Transverse colon (tissue), 4 donors: ENCODE data around the gene CP. TPM values are rescaled to one million over a fixed set of nuclear protein-coding genes. Genes with fewer than 3 reads are reported as not detected.

Source experiments
- DNase-seq: peaks from one replicate; pipeline ENCODE4 v3.0.0-alpha.2; 2019
- H3K27ac ChIP-seq, 4 donors: fragments of 200-600 bp; sonication (generic); 2 replicates each; pipeline ENCODE4 v1.5.1; 2016 to 2018; ENCODE audit warnings: inconsistent platforms in 4 of 4
- H3K27me3 ChIP-seq: fragments of 200-600 bp; sonication (generic); 2 replicates; pipeline ENCODE4 v1.5.1; 2017; ENCODE audit warnings: inconsistent platforms
- H3K36me3 ChIP-seq, 4 donors: fragments of 200-600 bp; sonication (generic); 2 replicates each; pipeline ENCODE4 v1.5.1; 2017 to 2019; ENCODE audit warnings: inconsistent platforms in 4 of 4
- H3K4me1 ChIP-seq, 4 donors: fragments of 200-600 bp; sonication (generic); 2 replicates each; pipeline ENCODE4 v1.5.1; 2017 to 2020; ENCODE audit warnings: inconsistent platforms in 4 of 4
- H3K4me3 ChIP-seq, 4 donors: fragments of 200-600 bp; sonication (generic); 1 replicate in 1 of 4; 2 replicates in 3 of 4; pipeline versions ENCODE4 v1.5.1 to v1.6.1; 2017 to 2019; ENCODE audit warnings: inconsistent platforms in 4 of 4
- H3K9me3 ChIP-seq, 2 donors: fragments of 200-600 bp; sonication (generic); 2 replicates each; pipeline ENCODE4 v1.5.1; 2017 to 2019; ENCODE audit warnings: inconsistent platforms in 2 of 2
- EP300 ChIP-seq: sonication (generic); formaldehyde crosslinking; IDR thresholded peaks from one replicate; pipeline ENCODE4 v1.6.1; 2017; ENCODE audit warnings: antibody characterized with exemption, low read depth
- POLR2A ChIP-seq: fragments of 450-650 bp; IDR thresholded peaks from one replicate; pipeline ENCODE4 v1.6.1; 2016; ENCODE audit warnings: antibody characterized with exemption, mild to moderate bottlenecking, moderate library complexity
- POLR2AphosphoS5 ChIP-seq, 3 donors: sonication (generic); formaldehyde crosslinking; IDR thresholded peaks; one replicate each; pipeline ENCODE4 v1.6.1; 2016; ENCODE audit warnings: antibody characterized with exemption in 3 of 3
- WGBS, 2 donors: methylation state at CpG; one replicate each; pipeline ENCODE4 v1.1.5; 2018; ENCODE audit warnings: low coverage in 1 of 2; 5-methylcytosine and 5-hydroxymethylcytosine counted together
- in situ Hi-C, 4 donors: fragments of 200-750 bp; cut with MboI; loops; one replicate each; pipeline versions ENCODE4 v1.15.0 to v1.15.1; 2017; ENCODE audit warnings: low sequenced_read_pairs in 3 of 4, low pct_ligation_motif_present in 1 of 4, low pct_unique_long_range_greater_than_20kb in 1 of 4
- intact Hi-C: fragments of 100-400 bp; cut with DNase I; formaldehyde crosslinking; loops from one replicate; pipeline ENCODE4 v1.15.1; 2023; ENCODE audit warnings: low total_unique reads
- total RNA-seq, 4 donors: library from RNA; depleted of rRNA; stranded (reverse); fragments of >200 nt; gene quantifications; one replicate each; pipeline ENCODE4 v1.1.0, GENCODE V29; 2016
- TF ChIP-seq, protein P1 (sequence below), 5 experiments: fragments of 200-600 bp in 3 of 5; fragments of 450-650 bp in 2 of 5; sonication (generic) in 3 of 5; IDR thresholded peaks; 1 replicate in 2 of 5; 2 replicates in 3 of 5; pipeline ENCODE4 v1.5.1; 2016 to 2017; ENCODE audit warnings: antibody characterized with exemption in 5 of 5, inconsistent platforms in 3 of 5, mild to moderate bottlenecking in 2 of 5, moderate library complexity in 1 of 5

CP gene
- total RNA-seq, 4 donors from 2014 or later: 0.80 to 19.5 (median 7.0) TPM; not detected in 1

DNA sequence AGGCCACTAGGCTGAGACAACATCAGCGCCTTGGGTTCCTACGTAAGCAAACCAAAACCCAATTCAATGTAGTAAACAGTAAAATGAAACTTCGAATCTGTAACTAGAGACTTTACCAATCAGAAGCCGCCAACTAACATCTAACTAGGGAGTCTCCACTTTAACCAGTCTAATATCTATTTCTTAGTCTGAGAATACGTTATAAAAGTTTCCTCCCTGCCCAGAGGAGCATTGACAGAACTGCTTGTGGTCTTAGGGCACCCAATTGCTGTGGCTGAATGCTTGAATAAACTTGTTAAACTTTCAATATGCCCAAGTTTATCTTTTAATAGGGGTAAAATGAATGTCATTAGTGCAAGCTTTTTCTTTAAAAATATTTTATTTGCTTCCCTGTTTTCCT is 4.3 kb downstream of the CP start:
- 81 to 82% methylated on average over 5 of the region's 5 CpGs for WGBS, 2 donors
- TF ChIP-seq EP300 (no peak), POLR2A (no peak), POLR2AphosphoS5 (IDR thresholded peaks at IDR 0.05) (no peak)
- TF ChIP-seq, protein P1, sequence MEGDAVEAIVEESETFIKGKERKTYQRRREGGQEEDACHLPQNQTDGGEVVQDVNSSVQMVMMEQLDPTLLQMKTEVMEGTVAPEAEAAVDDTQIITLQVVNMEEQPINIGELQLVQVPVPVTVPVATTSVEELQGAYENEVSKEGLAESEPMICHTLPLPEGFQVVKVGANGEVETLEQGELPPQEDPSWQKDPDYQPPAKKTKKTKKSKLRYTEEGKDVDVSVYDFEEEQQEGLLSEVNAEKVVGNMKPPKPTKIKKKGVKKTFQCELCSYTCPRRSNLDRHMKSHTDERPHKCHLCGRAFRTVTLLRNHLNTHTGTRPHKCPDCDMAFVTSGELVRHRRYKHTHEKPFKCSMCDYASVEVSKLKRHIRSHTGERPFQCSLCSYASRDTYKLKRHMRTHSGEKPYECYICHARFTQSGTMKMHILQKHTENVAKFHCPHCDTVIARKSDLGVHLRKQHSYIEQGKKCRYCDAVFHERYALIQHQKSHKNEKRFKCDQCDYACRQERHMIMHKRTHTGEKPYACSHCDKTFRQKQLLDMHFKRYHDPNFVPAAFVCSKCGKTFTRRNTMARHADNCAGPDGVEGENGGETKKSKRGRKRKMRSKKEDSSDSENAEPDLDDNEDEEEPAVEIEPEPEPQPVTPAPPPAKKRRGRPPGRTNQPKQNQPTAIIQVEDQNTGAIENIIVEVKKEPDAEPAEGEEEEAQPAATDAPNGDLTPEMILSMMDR (IDR thresholded peaks at IDR 0.05): no peak
- H3K27me3 ChIP-seq: no peaks in the 10 kb centered on the region
- H3K27ac ChIP-seq: no peak overlapping the region
- H3K36me3 ChIP-seq: no peaks in the 10 kb centered on the region
- H3K9me3 ChIP-seq: no peaks in the 10 kb centered on the region
- no peak overlapping the region for H3K4me3 ChIP-seq
- intact Hi-C loops: no loop called here
- no peak for DNase-seq
- in situ Hi-C loops: no loop called here
- H3K4me1 ChIP-seq: peaks cover 4 to 33% (median 14%) of the 10 kb centered on the region in 4 donors

GRCh38 chr3:149216193-149216869 is 5.3 kb downstream of the CP start:
- peak; percentile 31 for DNase-seq

DNA sequence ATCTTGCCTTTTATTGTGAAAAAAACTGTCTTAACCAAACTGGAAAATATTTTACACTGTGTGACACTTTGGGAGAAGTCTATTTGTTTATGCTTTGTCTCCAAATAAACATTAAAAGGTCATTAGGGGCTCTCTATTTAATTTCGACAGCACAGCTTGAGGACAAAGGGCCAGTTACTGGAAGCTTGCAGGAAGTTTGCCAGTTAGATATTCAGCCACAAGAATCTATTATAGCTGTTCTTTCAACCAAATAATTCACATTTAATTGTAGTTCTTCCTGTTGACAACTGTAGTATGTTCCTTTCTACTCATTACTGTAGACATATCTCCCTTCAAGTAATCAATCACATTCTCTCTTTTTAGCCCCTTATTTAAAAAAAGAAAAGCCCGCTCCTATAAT is 6.1 kb downstream of the CP start:
- Histone ChIP-seq H3K27me3 (no peaks in the 10 kb centered on the region), H3K27ac (no peak overlapping the region), H3K4me1 (peaks cover 4 to 27% (median 11%) of the 10 kb centered on the region in 4 donors), H3K9me3 (no peaks in the 10 kb centered on the region), H3K36me3 (no peaks in the 10 kb centered on the region), H3K4me3 (no peak overlapping the region)
- intact Hi-C loops (no loop called here), in situ Hi-C loops (no loop called here)
- 63 to 69% methylated on average over 2 of the region's 2 CpGs for WGBS, 2 donors
- DNase-seq: no peak
- no peak for TF ChIP-seq POLR2A

More at GRCh38 chr3:149216193-149216869, 5.3 kb downstream of the CP start:
- TF ChIP-seq EP300 (no peak), POLR2AphosphoS5 (IDR thresholded peaks at IDR 0.05) (no peak), POLR2A (no peak)
- TF ChIP-seq, protein P1 (IDR thresholded peaks at IDR 0.05): no peak
- H3K4me1 ChIP-seq: peaks cover 4 to 27% (median 11%) of the 10 kb centered on the region in 4 donors
- H3K36me3 ChIP-seq: no peaks in the 10 kb centered on the region
- no peaks in the 10 kb centered on the region for H3K27me3 ChIP-seq
- in situ Hi-C loops (no loop called here), intact Hi-C loops (no loop called here)
- H3K9me3 ChIP-seq: no peaks in the 10 kb centered on the region
- peak overlapping the region; percentile 7 to 45 (median 24) for H3K27ac ChIP-seq
- no peak overlapping the region for H3K4me3 ChIP-seq
- WGBS, 2 donors: 39 to 62% methylated on average over 2 to 4 of the region's 4 CpGs

DNA sequence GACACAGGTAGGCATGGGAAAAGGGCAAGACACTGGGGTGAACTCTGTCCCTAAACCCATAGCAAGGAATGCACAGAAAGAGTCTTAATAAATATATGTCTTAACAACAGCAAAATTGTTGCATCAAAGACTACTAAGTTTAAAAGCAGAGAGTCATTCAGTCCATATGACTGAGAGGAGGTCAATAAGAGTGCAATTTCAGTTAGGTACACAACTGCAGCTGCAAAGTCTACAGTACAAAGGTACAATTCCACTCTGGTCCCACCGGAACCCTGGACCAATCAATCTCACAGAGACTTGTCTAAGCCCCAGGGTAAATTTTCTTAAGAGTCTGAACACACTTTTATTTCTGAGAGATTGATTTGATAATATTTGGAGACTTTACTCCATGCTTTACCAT is 6.9 kb downstream of the CP start:
- H3K9me3 ChIP-seq: no peaks in the 10 kb centered on the region
- no peak for TF ChIP-seq POLR2A
- TF ChIP-seq EP300: no peak
- TF ChIP-seq POLR2AphosphoS5 (IDR thresholded peaks at IDR 0.05): no peak
- TF ChIP-seq, protein P1 (IDR thresholded peaks at IDR 0.05): no peak
- no peaks in the 10 kb centered on the region for H3K36me3 ChIP-seq
- WGBS, 2 donors: 50% methylated on average over 1 of the region's 1 CpG; no CpG with 5 or more reads in 1 of the 2 donors
- in situ Hi-C loops: no loop called here
- no peak overlapping the region for H3K4me3 ChIP-seq
- intact Hi-C loops: no loop called here
- peaks cover 4 to 27% (median 11%) of the 10 kb centered on the region in 4 donors for H3K4me1 ChIP-seq
- H3K27ac ChIP-seq: no peak overlapping the region
- no peak for DNase-seq
- no peaks in the 10 kb centered on the region for H3K27me3 ChIP-seq
